H9 (cell line): Measurements from ENCODE around the gene HAND1. TPM values are rescaled to one million over a fixed set of nuclear protein-coding genes. Genes with fewer than 3 reads are reported as not detected.

Experiments
- DNase-seq: peaks from one replicate; pipeline ENCODE4 v3.0.0-alpha.2; 2017
- H2AFZ ChIP-seq: one replicate; pipeline ENCODE4 v1.6.1; 2013; ENCODE audit warnings: mild to moderate bottlenecking, low read length, control low read depth, moderate library complexity
- H2AK5ac ChIP-seq: 2 replicates; pipeline ENCODE4 v1.6.1; 2013; ENCODE audit warnings: low read length, control low read depth, mixed read lengths; ENCODE audit not compliant: insufficient read length
- H2BK120ac ChIP-seq: one replicate; pipeline ENCODE4 v1.6.1; 2013; ENCODE audit warnings: low read depth, mild to moderate bottlenecking, low read length, control low read depth, inconsistent platforms; ENCODE audit not compliant: poor library complexity, severe bottlenecking
- H2BK12ac ChIP-seq: 2 replicates; pipeline ENCODE4 v1.6.1; 2013; ENCODE audit warnings: low read length, control low read depth, mixed read lengths, low read depth; ENCODE audit not compliant: insufficient read length
- H2BK15ac ChIP-seq: 2 replicates; pipeline ENCODE4 v1.6.1; 2013; ENCODE audit warnings: low read depth, low read length, control low read depth
- H2BK20ac ChIP-seq: one replicate; pipeline ENCODE4 v1.6.1; 2013; ENCODE audit warnings: low read depth, mild to moderate bottlenecking, low read length, control low read depth, inconsistent platforms; ENCODE audit not compliant: poor library complexity, severe bottlenecking
- H2BK5ac ChIP-seq: 2 replicates; pipeline ENCODE4 v1.6.1; 2013; ENCODE audit warnings: low read length, control low read depth, mixed read lengths; ENCODE audit not compliant: insufficient read length
- H3K14ac ChIP-seq: 2 replicates; pipeline ENCODE4 v1.6.1; 2013; ENCODE audit warnings: low read length, control low read depth; ENCODE audit not compliant: insufficient read depth
- H3K18ac ChIP-seq: 2 replicates; pipeline ENCODE4 v1.6.1; 2013; ENCODE audit warnings: low read depth, mild to moderate bottlenecking, mixed read lengths, low read length, control low read depth; ENCODE audit not compliant: insufficient read length
- H3K23ac ChIP-seq: 2 replicates; pipeline ENCODE4 v1.6.1; 2013; ENCODE audit warnings: low read length, control low read depth, mixed read lengths, low read depth; ENCODE audit not compliant: insufficient read length
- H3K23me2 ChIP-seq: 2 replicates; pipeline ENCODE4 v1.6.1; 2013; ENCODE audit warnings: low read depth, mild to moderate bottlenecking, mixed read lengths, low read length, control low read depth; ENCODE audit not compliant: insufficient read length, poor library complexity, severe bottlenecking
- H3K27ac ChIP-seq: 2 replicates; pipeline ENCODE4 v1.5.1; 2013; ENCODE audit warnings: low read length, control low read depth, mixed read lengths, low read depth; ENCODE audit not compliant: insufficient read length
- H3K27me3 ChIP-seq: 2 replicates; pipeline ENCODE4 v1.6.1; 2013; ENCODE audit warnings: low read length, control low read depth, inconsistent platforms; ENCODE audit not compliant: insufficient read depth
- H3K4ac ChIP-seq: 2 replicates; pipeline ENCODE4 v1.6.1; 2013; ENCODE audit warnings: low read depth, mild to moderate bottlenecking, control low read depth, inconsistent platforms, low read length, moderate library complexity
- H3K4me1 ChIP-seq: 2 replicates; pipeline ENCODE4 v1.6.1; 2013; ENCODE audit warnings: low read length, control low read depth, inconsistent platforms; ENCODE audit not compliant: insufficient read depth
- H3K4me2 ChIP-seq: 2 replicates; pipeline ENCODE4 v1.6.1; 2013; ENCODE audit warnings: low read length, control low read depth, mixed read lengths; ENCODE audit not compliant: insufficient read length, insufficient read depth
- H3K56ac ChIP-seq: 2 replicates; pipeline ENCODE4 v1.6.1; 2013; ENCODE audit warnings: low read depth, mild to moderate bottlenecking, mixed read lengths, low read length, control low read depth; ENCODE audit not compliant: insufficient read length
- H3K79me1 ChIP-seq: 2 replicates; pipeline ENCODE4 v1.6.1; 2013; ENCODE audit warnings: low read depth, mild to moderate bottlenecking, moderate library complexity, low read length, control low read depth, inconsistent platforms; ENCODE audit not compliant: insufficient read depth, poor library complexity, severe bottlenecking
- H3K79me2 ChIP-seq: 2 replicates; pipeline ENCODE4 v1.6.1; 2013; ENCODE audit warnings: low read length, control low read depth, inconsistent platforms; ENCODE audit not compliant: insufficient read depth
- H3K9ac ChIP-seq: 2 replicates; pipeline ENCODE4 v1.6.1; 2013; ENCODE audit warnings: low read length, control low read depth, mixed read lengths; ENCODE audit not compliant: insufficient read length; ENCODE audit errors: extremely low read depth
- H3K9me3 ChIP-seq: one replicate; pipeline ENCODE4 v1.6.1; 2013; ENCODE audit warnings: low read depth, low read length, inconsistent platforms; ENCODE audit not compliant: control insufficient read depth
- H3T11ph ChIP-seq: one replicate; pipeline ENCODE4 v1.6.1; 2013; ENCODE audit warnings: mild to moderate bottlenecking, low read length, control low read depth, inconsistent platforms
- H4K20me1 ChIP-seq: one replicate; pipeline ENCODE4 v1.6.1; 2013; ENCODE audit not compliant: control insufficient read depth, insufficient read length, insufficient read depth
- H4K5ac ChIP-seq: 2 replicates; pipeline ENCODE4 v1.6.1; 2013; ENCODE audit warnings: low read depth, mild to moderate bottlenecking, mixed read lengths, low read length, control low read depth; ENCODE audit not compliant: insufficient read length
- H4K8ac ChIP-seq: replicated peaks from 2 replicates; pipeline ENCODE4 v1.6.1; 2013; ENCODE audit warnings: low read length, control low read depth, mixed read lengths, low read depth; ENCODE audit not compliant: insufficient read length
- H4K91ac ChIP-seq: 2 replicates; pipeline ENCODE4 v1.6.1; 2013; ENCODE audit warnings: low read depth, mild to moderate bottlenecking, moderate library complexity, mixed read lengths, low read length, control low read depth; ENCODE audit not compliant: insufficient read length
- H3K27ac Mint-ChIP-seq, 3 experiments: 2 replicates in 2 of 3; 3 replicates in 1 of 3; pipeline ENCODE4 v1.8.0; 2020 to 2021; ENCODE audit warnings: mixed read lengths in 3 of 3, mild to moderate bottlenecking in 1 of 3, moderate library complexity in 1 of 3
- H3K27me3 Mint-ChIP-seq: 2 replicates; pipeline ENCODE4 v1.8.0; 2021; ENCODE audit warnings: low read depth, mild to moderate bottlenecking, moderate library complexity, mixed read lengths
- H3K36me3 Mint-ChIP-seq, 3 experiments: 2 replicates in 2 of 3; 3 replicates in 1 of 3; pipeline ENCODE4 v1.8.0; 2020 to 2021; ENCODE audit warnings: low read depth in 3 of 3, mixed read lengths in 3 of 3; ENCODE audit not compliant: insufficient read depth in 1 of 3
- H3K4me1 Mint-ChIP-seq, 2 experiments: 2 replicates each; pipeline ENCODE4 v1.8.0; 2020; ENCODE audit warnings: mixed read lengths in 2 of 2
- H3K4me3 Mint-ChIP-seq, 2 experiments: 2 replicates in 1 of 2; 3 replicates in 1 of 2; pipeline ENCODE4 v1.8.0; 2020 to 2021; ENCODE audit warnings: mild to moderate bottlenecking in 2 of 2, mixed read lengths in 2 of 2, moderate library complexity in 1 of 2
- H3K9me3 Mint-ChIP-seq, 2 experiments: 2 replicates in 1 of 2; 3 replicates in 1 of 2; pipeline ENCODE4 v1.8.0; 2020; ENCODE audit warnings: mild to moderate bottlenecking in 2 of 2, mixed read lengths in 2 of 2, moderate library complexity in 1 of 2
- WGBS: extraction: QIAGEN DNeasy Blood & Tissue Kit; methylation state at CpG from one replicate; pipeline ENCODE4 v1.1.7; 2013; ENCODE audit warnings: missing lambda C conversion rate, low lambda C conversion rate, mixed read lengths; ENCODE audit not compliant: insufficient read length; ENCODE audit errors: extremely low coverage; 5-methylcytosine and 5-hydroxymethylcytosine counted together
- total RNA-seq: library from RNA; stranded (reverse); gene quantifications from 2 replicates; pipeline ENCODE4 v1.2.1, GENCODE V29; 2021
- TF ChIP-seq, protein P1 (sequence below): fragments of 200-600 bp; sonication (generic); conservative IDR thresholded peaks from 3 replicates; pipeline ENCODE4 v1.8.0; 2021; ENCODE audit warnings: antibody characterized with exemption, mild to moderate bottlenecking

The HAND1 gene
- total RNA-seq, 1 experiment from 2014 or later: not detected

DNA sequence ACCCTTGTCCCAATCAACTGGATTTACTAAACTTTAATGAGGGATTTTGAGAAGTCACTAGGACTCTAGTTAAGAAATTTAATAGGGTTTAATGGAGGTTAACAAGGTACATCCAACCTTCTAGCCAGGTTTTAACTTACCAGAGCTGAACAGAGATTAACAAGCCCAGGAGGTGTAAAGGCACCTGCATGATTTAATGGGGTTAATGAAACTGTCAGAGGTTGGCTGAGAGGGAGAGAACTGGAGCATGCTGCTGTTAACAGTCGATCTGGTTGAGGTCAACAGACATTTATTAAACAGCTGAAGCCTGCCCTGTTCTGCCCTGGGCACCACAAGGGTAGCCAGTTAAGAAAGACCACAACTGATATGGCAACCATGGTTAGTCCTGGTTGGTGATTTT is 13.6 kb downstream of the HAND1 start:
- Histone ChIP-seq H3K23me2 (no peaks in the 10 kb centered on the region), H3K4me2 (no peak overlapping the region), H3K79me1 (no peaks in the 10 kb centered on the region), H3K4me1 (no peaks in the 10 kb centered on the region), H3T11ph (no peak overlapping the region), H4K5ac (no peak overlapping the region), H3K14ac (no peak overlapping the region), H3K18ac (no peak overlapping the region), H2AFZ (no peak overlapping the region), H3K9me3 (no peaks in the 10 kb centered on the region), H2AK5ac (no peak overlapping the region), H2BK120ac (no peak overlapping the region), H4K20me1 (no peaks in the 10 kb centered on the region), H3K56ac (no peak overlapping the region), H3K79me2 (no peaks in the 10 kb centered on the region), H4K91ac (no peak overlapping the region), H4K8ac (no peak overlapping the region), H2BK20ac (no peak overlapping the region), H3K9ac (no peak overlapping the region), H3K4ac (no peak overlapping the region), H2BK15ac (no peak overlapping the region), H2BK5ac (no peak overlapping the region), H3K27me3 (peaks cover 3% of the 10 kb centered on the region; the same call in 1 of the 2 replicates), H3K23ac (no peak overlapping the region), H2BK12ac (no peak overlapping the region), H3K27ac (no peak overlapping the region)
- Mint-ChIP-seq H3K27me3 (peaks cover 47% of the 10 kb centered on the region), H3K36me3 (no peaks in the 10 kb centered on the region), H3K27ac (no peak overlapping the region), H3K9me3 (no peaks in the 10 kb centered on the region), H3K4me1 (peaks cover 11 to 13% of the 10 kb centered on the region in 2 experiments), H3K4me3 (no peak overlapping the region)
- TF ChIP-seq, protein P1, sequence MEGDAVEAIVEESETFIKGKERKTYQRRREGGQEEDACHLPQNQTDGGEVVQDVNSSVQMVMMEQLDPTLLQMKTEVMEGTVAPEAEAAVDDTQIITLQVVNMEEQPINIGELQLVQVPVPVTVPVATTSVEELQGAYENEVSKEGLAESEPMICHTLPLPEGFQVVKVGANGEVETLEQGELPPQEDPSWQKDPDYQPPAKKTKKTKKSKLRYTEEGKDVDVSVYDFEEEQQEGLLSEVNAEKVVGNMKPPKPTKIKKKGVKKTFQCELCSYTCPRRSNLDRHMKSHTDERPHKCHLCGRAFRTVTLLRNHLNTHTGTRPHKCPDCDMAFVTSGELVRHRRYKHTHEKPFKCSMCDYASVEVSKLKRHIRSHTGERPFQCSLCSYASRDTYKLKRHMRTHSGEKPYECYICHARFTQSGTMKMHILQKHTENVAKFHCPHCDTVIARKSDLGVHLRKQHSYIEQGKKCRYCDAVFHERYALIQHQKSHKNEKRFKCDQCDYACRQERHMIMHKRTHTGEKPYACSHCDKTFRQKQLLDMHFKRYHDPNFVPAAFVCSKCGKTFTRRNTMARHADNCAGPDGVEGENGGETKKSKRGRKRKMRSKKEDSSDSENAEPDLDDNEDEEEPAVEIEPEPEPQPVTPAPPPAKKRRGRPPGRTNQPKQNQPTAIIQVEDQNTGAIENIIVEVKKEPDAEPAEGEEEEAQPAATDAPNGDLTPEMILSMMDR: no peak
- WGBS: no CpG with 5 or more reads among the region's 1 CpG
- no peak for DNase-seq
